OCI-LY3 (cell line): ENCODE results near the gene SFT2D3.

ENCODE experiments used
- CTCF ChIP-seq: fragments of 200-600, 300-600 bp; sonication (generic); IDR thresholded peaks from 2 replicates; pipeline ENCODE4 v1.5.1; 2014; ENCODE audit warnings: antibody characterized with exemption, low read length, low read depth
- EZH2phosphoT487 ChIP-seq: fragments of 200-600 bp; shearing (Covaris generic); IDR thresholded peaks from 2 replicates; pipeline ENCODE4 v1.6.1; 2018; ENCODE audit warnings: antibody characterized with exemption, mixed run types, low read depth

GRCh38 chr2:127721978-127722355 is 20.7 kb downstream of the SFT2D3 start:
- TF ChIP-seq CTCF, result no peak
- TF ChIP-seq EZH2phosphoT487, result no peak
